ENCODE data around the gene RNU4-1. TPM values are rescaled to one million over a fixed set of nuclear protein-coding genes. Genes with fewer than 3 reads are reported as not detected.

RNU4-1 gene
- total and polyA plus RNA-seq, 9 of the 15 experiments (the other 6 are each of a cell fraction or from before 2014, with no cell fraction given) = under 0.01 to 19,719 (median 3,563) TPM; not detected in 4

GRCh38 chr12:120301962-120302815 lies 9.2 kb upstream of the RNU4-1 start, which contains the start of gene SIRT4 (continued):
- TF ChIP-seq ZNF655 (CRISPR knock-in tag; IDR thresholded peaks at IDR 0.05) (no peak), ZNF23 (CRISPR knock-in tag; IDR thresholded peaks at IDR 0.05) (no peak), CBFB (CRISPR knock-in tag; IDR thresholded peaks at IDR 0.05) (0 out of 2 replicates have a peak, but pooled peaks have one; percentile 86), RBM22 (IDR thresholded peaks at IDR 0.05; ENCODE audit: low read depth, low read length, poor library complexity, severe bottlenecking) (no peak), ZNF584 (CRISPR knock-in tag; IDR thresholded peaks at IDR 0.05; ENCODE audit: low read depth) (no peak), ZNF184 (CRISPR knock-in tag; IDR thresholded peaks at IDR 0.05) (no peak), HDAC3 (IDR thresholded peaks at IDR 0.05; ENCODE audit: borderline replicate concordance, partially characterized antibody) (no peak), CTCFL (IDR thresholded peaks at IDR 0.05; ENCODE audit: borderline replicate concordance, insufficient read depth, low read depth, low read length, poor library complexity, severe bottlenecking) (peak; percentile 98), MCM5 (IDR thresholded peaks at IDR 0.05; ENCODE audit: low read depth) (no peak), PHF20 (IDR thresholded peaks at IDR 0.05; ENCODE audit: partially characterized antibody) (no peak), KAT2B (IDR thresholded peaks at IDR 0.05; ENCODE audit: low read depth, low read length) (no peak), NCOR1 (IDR thresholded peaks at IDR 0.05) (peak; percentile 44), FOXA1 (IDR thresholded peaks at IDR 0.05; ENCODE audit: borderline replicate concordance) (peak; percentile 95), HDAC8 (tag; IDR thresholded peaks at IDR 0.05) (no peak), JUN (IDR thresholded peaks at IDR 0.05; ENCODE audit: borderline replicate concordance, low read depth, low read length) (no peak), JUN (CRISPR knock-in tag; IDR thresholded peaks at IDR 0.05; ENCODE audit: borderline replicate concordance) (no peak), BRF1 (IDR thresholded peaks at IDR 0.05; ENCODE audit: borderline replicate concordance, extremely low read depth, insufficient read length) (no peak), TEAD4 (IDR thresholded peaks at IDR 0.05; ENCODE audit: low read length) (peak; percentile 30), TEAD4 (CRISPR knock-in tag; IDR thresholded peaks at IDR 0.05; ENCODE audit: borderline replicate concordance) (no peak), ZNF212 (CRISPR knock-in tag; IDR thresholded peaks at IDR 0.05) (no peak)
- TF ChIP-seq, protein P1, sequence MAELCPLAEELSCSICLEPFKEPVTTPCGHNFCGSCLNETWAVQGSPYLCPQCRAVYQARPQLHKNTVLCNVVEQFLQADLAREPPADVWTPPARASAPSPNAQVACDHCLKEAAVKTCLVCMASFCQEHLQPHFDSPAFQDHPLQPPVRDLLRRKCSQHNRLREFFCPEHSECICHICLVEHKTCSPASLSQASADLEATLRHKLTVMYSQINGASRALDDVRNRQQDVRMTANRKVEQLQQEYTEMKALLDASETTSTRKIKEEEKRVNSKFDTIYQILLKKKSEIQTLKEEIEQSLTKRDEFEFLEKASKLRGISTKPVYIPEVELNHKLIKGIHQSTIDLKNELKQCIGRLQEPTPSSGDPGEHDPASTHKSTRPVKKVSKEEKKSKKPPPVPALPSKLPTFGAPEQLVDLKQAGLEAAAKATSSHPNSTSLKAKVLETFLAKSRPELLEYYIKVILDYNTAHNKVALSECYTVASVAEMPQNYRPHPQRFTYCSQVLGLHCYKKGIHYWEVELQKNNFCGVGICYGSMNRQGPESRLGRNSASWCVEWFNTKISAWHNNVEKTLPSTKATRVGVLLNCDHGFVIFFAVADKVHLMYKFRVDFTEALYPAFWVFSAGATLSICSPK (IDR thresholded peaks at IDR 0.05; ENCODE audit: borderline replicate concordance) = no peak
- TF ChIP-seq, protein P2, sequence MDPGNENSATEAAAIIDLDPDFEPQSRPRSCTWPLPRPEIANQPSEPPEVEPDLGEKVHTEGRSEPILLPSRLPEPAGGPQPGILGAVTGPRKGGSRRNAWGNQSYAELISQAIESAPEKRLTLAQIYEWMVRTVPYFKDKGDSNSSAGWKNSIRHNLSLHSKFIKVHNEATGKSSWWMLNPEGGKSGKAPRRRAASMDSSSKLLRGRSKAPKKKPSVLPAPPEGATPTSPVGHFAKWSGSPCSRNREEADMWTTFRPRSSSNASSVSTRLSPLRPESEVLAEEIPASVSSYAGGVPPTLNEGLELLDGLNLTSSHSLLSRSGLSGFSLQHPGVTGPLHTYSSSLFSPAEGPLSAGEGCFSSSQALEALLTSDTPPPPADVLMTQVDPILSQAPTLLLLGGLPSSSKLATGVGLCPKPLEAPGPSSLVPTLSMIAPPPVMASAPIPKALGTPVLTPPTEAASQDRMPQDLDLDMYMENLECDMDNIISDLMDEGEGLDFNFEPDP (CRISPR knock-in tag; IDR thresholded peaks at IDR 0.05) = no peak
